K562 (cell line): Measurements from ENCODE around the gene AQP9. TPM values are rescaled to one million over a fixed set of nuclear protein-coding genes. Genes with fewer than 3 reads are reported as not detected.

Experiments used
- CLOCK ChIP-seq: fragments of 250-450 bp; sonication (Bioruptor Pico); IDR thresholded peaks from 2 replicates; pipeline ENCODE4 v1.4.0; 2020; ENCODE audit warnings: mild to moderate bottlenecking, moderate library complexity, borderline replicate concordance
- CREBBP ChIP-seq: IDR thresholded peaks from one replicate; pipeline ENCODE4 v1.6.1; 2012; ENCODE audit warnings: low read depth, mild to moderate bottlenecking, control low read depth, inconsistent platforms, low read length
- CTBP1 ChIP-seq: fragments of 450-650 bp; IDR thresholded peaks from 2 replicates; pipeline ENCODE4 v1.6.1; 2016; ENCODE audit warnings: borderline replicate concordance
- EHMT2 ChIP-seq: fragments of 450-650 bp; IDR thresholded peaks from 2 replicates; pipeline ENCODE4 v1.6.1; 2018; ENCODE audit warnings: antibody characterized with exemption
- GABPB2 ChIP-seq: fragments of 250-450 bp; sonication (Bioruptor Pico); conservative IDR thresholded peaks from 2 replicates; pipeline ENCODE4 v1.5.1; 2021; ENCODE audit warnings: mild to moderate bottlenecking
- GATAD2B ChIP-seq: fragments of 450-650 bp; IDR thresholded peaks from 2 replicates; pipeline ENCODE4 v1.6.1; 2017; ENCODE audit warnings: mild to moderate bottlenecking, borderline replicate concordance
- NRF1 ChIP-seq, 2 experiments: fragments of 450-650 bp; IDR thresholded peaks in 1 of 2; conservative IDR thresholded peaks in 1 of 2; 2 replicates each; pipeline ENCODE4 v1.6.1; 2014; ENCODE audit warnings: mild to moderate bottlenecking in 2 of 2
- REST ChIP-seq, 2 experiments: fragments of 450-650 bp; formaldehyde crosslinking in 1 of 2; IDR thresholded peaks; 2 replicates each; pipeline versions ENCODE4 v1.4.0 to v1.6.1; 2014 to 2020; ENCODE audit warnings: mild to moderate bottlenecking in 2 of 2, borderline replicate concordance in 1 of 2, low read depth in 1 of 2
- SNIP1 ChIP-seq: fragments of 450-650 bp; IDR thresholded peaks from 2 replicates; pipeline ENCODE4 v1.7.1; 2017; ENCODE audit warnings: low read depth, mild to moderate bottlenecking
- ZFPM2 ChIP-seq: fragments of 250-450 bp; sonication (Bioruptor Pico); IDR thresholded peaks from 2 replicates; pipeline ENCODE4 v1.5.1; 2022; ENCODE audit warnings: mild to moderate bottlenecking
- ZNF146 ChIP-seq: IDR thresholded peaks from one replicate; pipeline ENCODE4 v1.6.1; 2018; ENCODE audit warnings: missing compliant biosample characterization; ENCODE audit not compliant: unreplicated experiment
- ZNF277 ChIP-seq: fragments of 250-450 bp; sonication (Bioruptor Pico); IDR thresholded peaks from 2 replicates; pipeline ENCODE4 v1.8.0; 2022; ENCODE audit warnings: inconsistent platforms, mild to moderate bottlenecking, moderate library complexity, borderline replicate concordance
- ZNF398 ChIP-seq: fragments of 250-450 bp; sonication (Bioruptor Pico); IDR thresholded peaks from 2 replicates; pipeline ENCODE4 v1.8.0; 2021; ENCODE audit warnings: moderate library complexity, mild to moderate bottlenecking, inconsistent platforms
- polyA plus RNA-seq, 8 experiments: library from polyadenylated mRNA; depleted of rRNA in 4 of 8; stranded (reverse) in 5 of 8; unstranded in 3 of 8; fragments of >200 nt; fragmentation: Nextera tagmentation in 2 of 8; fragmentation: Illumina TruSeq in 1 of 8; extraction: Ambion mirVana in 2 of 8; extraction: Trizol in 1 of 8; gene quantifications; 2 replicates each; pipeline versions ENCODE4 v1.2.1 to v1.2.3, GENCODE V29; 2011 to 2014; ENCODE audit warnings: inconsistent platforms in 1 of 8, missing spikeins in 1 of 8
- total RNA-seq, 7 experiments: library from RNA; depleted of rRNA in 6 of 7; stranded (reverse); fragments of >200 nt in 6 of 7; fragmentation: Illumina TruSeq in 2 of 7; extraction: Trizol in 2 of 7; gene quantifications; 2 replicates each; pipeline versions ENCODE4 v1.2.1 to v1.2.3, GENCODE V29; 2011 to 2021; ENCODE audit warnings: low replicate concordance in 1 of 7

The AQP9 gene
- total and polyA plus RNA-seq, 9 of the 15 experiments (the other 6 are each of a cell fraction or from before 2014, with no cell fraction given): 0.04 to 0.33 (median 0.07) TPM; not detected in 4

- TF ChIP-seq ZNF146 (CRISPR knock-in tag) (no peak), EHMT2 (no peak), NRF1 (conservative IDR thresholded peaks at IDR 0.05 in 1 of 2, IDR thresholded peaks at IDR 0.05 in 1 of 2) (peak in 1 of 2 experiments; percentile 16; a peak in 2 of 4 replicates), SNIP1 (no peak), CLOCK (CRISPR knock-in tag) (no peak), ZNF398 (CRISPR knock-in tag) (no peak), CTBP1 (peak; percentile 31; the same call in 1 of the 2 replicates), REST (IDR thresholded peaks at IDR 0.05; ENCODE audit: borderline replicate concordance) (peak; percentile 16; the same call in 1 of the 2 replicates), REST (CRISPR knock-in tag; IDR thresholded peaks at IDR 0.05; ENCODE audit: low read depth) (no peak), GABPB2 (CRISPR knock-in tag) (no peak), ZFPM2 (no peak), CREBBP (no peak), ZNF277 (CRISPR knock-in tag) (no peak), GATAD2B (no peak)
Measured at GRCh38 chr15:58222679-58223078, 84.5 kb downstream of the AQP9 start (continued).
